Gastroesophageal sphincter (tissue), 4 donors: ENCODE results near the gene GUCA1A. TPM values are rescaled to one million over a fixed set of nuclear protein-coding genes. Genes with fewer than 3 reads are reported as not detected.

Source experiments
- ATAC-seq: fragments of 150-250 bp; one replicate; pipeline ENCODE4 v1.9.1; 2016; ENCODE audit warnings: mild to moderate bottlenecking, moderate library complexity
- H3K27ac ChIP-seq, 4 donors: fragments of 200-600 bp; sonication (generic) in 3 of 4; 1 replicate in 3 of 4; 2 replicates in 1 of 4; pipeline ENCODE4 v1.5.1; 2016 to 2019
- H3K27me3 ChIP-seq: fragments of 200-600 bp; sonication (generic); one replicate; pipeline ENCODE4 v1.5.1; 2019
- H3K36me3 ChIP-seq, 2 donors: fragments of 200-600 bp; sonication (generic); one replicate each; pipeline ENCODE4 v1.5.1; 2019; ENCODE audit warnings: control low read depth in 1 of 2
- H3K4me1 ChIP-seq, 3 donors: fragments of 200-600 bp; sonication (generic); 1 replicate in 2 of 3; 2 replicates in 1 of 3; pipeline ENCODE4 v1.5.1; 2016 to 2019; ENCODE audit warnings: control low read depth in 2 of 3
- H3K4me3 ChIP-seq, 2 donors: fragments of 200-600 bp; sonication (generic); one replicate each; pipeline ENCODE4 v1.5.1; 2019; ENCODE audit warnings: mild to moderate bottlenecking in 1 of 2, moderate library complexity in 1 of 2
- H3K9me3 ChIP-seq, 3 donors: fragments of 200-600 bp; sonication (generic); one replicate each; pipeline ENCODE4 v1.5.1; 2017 to 2019; ENCODE audit warnings: control low read depth in 2 of 3
- EP300 ChIP-seq: sonication (generic); formaldehyde crosslinking; IDR thresholded peaks from one replicate; pipeline ENCODE4 v1.6.1; 2017; ENCODE audit warnings: antibody characterized with exemption, mild to moderate bottlenecking
- POLR2A ChIP-seq, 2 donors: fragments of 450-650 bp; IDR thresholded peaks; one replicate each; pipeline ENCODE4 v1.6.1; 2017; ENCODE audit warnings: antibody characterized with exemption in 2 of 2, mild to moderate bottlenecking in 2 of 2, moderate library complexity in 1 of 2
- POLR2AphosphoS5 ChIP-seq: sonication (generic); formaldehyde crosslinking; IDR thresholded peaks from one replicate; pipeline ENCODE4 v1.6.1; 2017; ENCODE audit warnings: antibody characterized with exemption
- WGBS, 2 donors: methylation state at CpG; one replicate each; pipeline ENCODE4 v1.1.5; 2018; ENCODE audit warnings: low coverage in 1 of 2; 5-methylcytosine and 5-hydroxymethylcytosine counted together
- total RNA-seq, 4 donors: library from RNA; depleted of rRNA; stranded (reverse); fragments of >200 nt; gene quantifications; one replicate each; pipeline ENCODE4 v1.1.0, GENCODE V29; 2016
- TF ChIP-seq, protein P1 (sequence below), 4 experiments: fragments of 200-600 bp in 2 of 4; fragments of 450-650 bp in 2 of 4; sonication (generic) in 1 of 4; IDR thresholded peaks; one replicate each; pipeline ENCODE4 v1.5.1; 2017 to 2019; ENCODE audit warnings: antibody characterized with exemption in 4 of 4, mild to moderate bottlenecking in 2 of 4, moderate library complexity in 2 of 4

Gene GUCA1A
- total RNA-seq, 4 donors from 2014 or later, result 0.46 TPM; not detected in 3

- ATAC-seq, result no peak
- TF ChIP-seq EP300 (no peak), POLR2AphosphoS5 (no peak), POLR2A (IDR thresholded peaks at IDR 0.05) (no peak)
- TF ChIP-seq, protein P1, sequence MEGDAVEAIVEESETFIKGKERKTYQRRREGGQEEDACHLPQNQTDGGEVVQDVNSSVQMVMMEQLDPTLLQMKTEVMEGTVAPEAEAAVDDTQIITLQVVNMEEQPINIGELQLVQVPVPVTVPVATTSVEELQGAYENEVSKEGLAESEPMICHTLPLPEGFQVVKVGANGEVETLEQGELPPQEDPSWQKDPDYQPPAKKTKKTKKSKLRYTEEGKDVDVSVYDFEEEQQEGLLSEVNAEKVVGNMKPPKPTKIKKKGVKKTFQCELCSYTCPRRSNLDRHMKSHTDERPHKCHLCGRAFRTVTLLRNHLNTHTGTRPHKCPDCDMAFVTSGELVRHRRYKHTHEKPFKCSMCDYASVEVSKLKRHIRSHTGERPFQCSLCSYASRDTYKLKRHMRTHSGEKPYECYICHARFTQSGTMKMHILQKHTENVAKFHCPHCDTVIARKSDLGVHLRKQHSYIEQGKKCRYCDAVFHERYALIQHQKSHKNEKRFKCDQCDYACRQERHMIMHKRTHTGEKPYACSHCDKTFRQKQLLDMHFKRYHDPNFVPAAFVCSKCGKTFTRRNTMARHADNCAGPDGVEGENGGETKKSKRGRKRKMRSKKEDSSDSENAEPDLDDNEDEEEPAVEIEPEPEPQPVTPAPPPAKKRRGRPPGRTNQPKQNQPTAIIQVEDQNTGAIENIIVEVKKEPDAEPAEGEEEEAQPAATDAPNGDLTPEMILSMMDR (IDR thresholded peaks at IDR 0.05), result no peak
- WGBS, 2 donors, result 48 to 60% methylated on average over 3 to 4 of the region's 25 CpGs
Observed at GRCh38 chr6:42128460-42129359, 44.5 kb upstream of the GUCA1A start.

GRCh38 chr6:42129360-42129676, 43.8 kb upstream of the GUCA1A start:
- no peaks in the 10 kb centered on the region for H3K27me3 ChIP-seq
- H3K36me3 ChIP-seq, result no peaks in the 10 kb centered on the region
- H3K9me3 ChIP-seq, result no peaks in the 10 kb centered on the region
- no peaks in the 10 kb centered on the region for H3K4me1 ChIP-seq
- ATAC-seq, result no peak
- no peak overlapping the region for H3K27ac ChIP-seq
- 100% methylated on average over 1 of the region's 2 CpGs; no CpG with 5 or more reads in 1 of the 2 donors for whole genome bisulfite sequencing, 2 donors
- no peak overlapping the region for H3K4me3 ChIP-seq
- no peak for TF ChIP-seq POLR2AphosphoS5
- TF ChIP-seq EP300, result no peak
- no peak for TF ChIP-seq POLR2A (IDR thresholded peaks at IDR 0.05)
- TF ChIP-seq, protein P1 (IDR thresholded peaks at IDR 0.05), result no peak

More at GRCh38 chr6:42128460-42129359, 44.5 kb upstream of the GUCA1A start:
- Histone ChIP-seq H3K4me1 (no peaks in the 10 kb centered on the region), H3K27ac (no peak overlapping the region), H3K4me3 (no peak overlapping the region), H3K36me3 (no peaks in the 10 kb centered on the region), H3K27me3 (no peaks in the 10 kb centered on the region), H3K9me3 (no peaks in the 10 kb centered on the region)

DNA sequence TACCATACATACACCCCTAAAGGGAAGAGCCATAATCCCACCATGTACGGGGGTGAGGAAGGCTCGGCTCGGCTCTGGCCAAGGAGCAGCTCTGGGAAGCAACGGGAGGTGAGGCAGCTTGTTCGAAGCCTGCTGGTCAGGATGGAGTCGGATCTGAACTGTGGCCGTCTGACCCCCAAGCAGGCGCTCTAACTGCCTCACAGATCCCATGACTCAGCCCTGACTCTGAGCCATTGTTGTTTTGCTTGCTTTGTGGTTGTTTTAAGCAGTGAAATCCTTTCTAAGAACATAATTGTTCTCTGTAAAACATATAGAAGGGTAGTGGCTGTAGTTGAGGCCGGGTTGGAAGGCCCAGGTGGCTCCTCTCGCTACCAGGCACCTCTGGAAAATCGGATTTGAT, 41.6 kb upstream of the GUCA1A start:
- no peak overlapping the region for H3K4me3 ChIP-seq
- WGBS, 2 donors, result 60 to 93% methylated on average over 1 to 3 of the region's 11 CpGs
- TF ChIP-seq POLR2A (IDR thresholded peaks at IDR 0.05) (no peak), POLR2AphosphoS5 (no peak), EP300 (no peak)
- TF ChIP-seq, protein P1 (IDR thresholded peaks at IDR 0.05), result no peak
- H3K9me3 ChIP-seq, result no peaks in the 10 kb centered on the region
- no peaks in the 10 kb centered on the region for H3K36me3 ChIP-seq
- H3K27ac ChIP-seq, result no peak overlapping the region
- no peak for ATAC-seq
- H3K27me3 ChIP-seq, result no peaks in the 10 kb centered on the region
- H3K4me1 ChIP-seq, result no peaks in the 10 kb centered on the region

GRCh38 chr6:42133926-42134325, 39.2 kb upstream of the GUCA1A start:
- Histone ChIP-seq H3K27ac (no peak overlapping the region), H3K4me3 (no peak overlapping the region), H3K9me3 (no peaks in the 10 kb centered on the region), H3K27me3 (no peaks in the 10 kb centered on the region), H3K36me3 (no peaks in the 10 kb centered on the region), H3K4me1 (no peaks in the 10 kb centered on the region)
- no peak for ATAC-seq
- TF ChIP-seq, protein P1 (IDR thresholded peaks at IDR 0.05), result no peak
- TF ChIP-seq EP300, result no peak
- no peak for TF ChIP-seq POLR2AphosphoS5
- TF ChIP-seq POLR2A (IDR thresholded peaks at IDR 0.05), result no peak
- no CpG with 5 or more reads among the region's 4 CpGs for WGBS, 2 donors

DNA sequence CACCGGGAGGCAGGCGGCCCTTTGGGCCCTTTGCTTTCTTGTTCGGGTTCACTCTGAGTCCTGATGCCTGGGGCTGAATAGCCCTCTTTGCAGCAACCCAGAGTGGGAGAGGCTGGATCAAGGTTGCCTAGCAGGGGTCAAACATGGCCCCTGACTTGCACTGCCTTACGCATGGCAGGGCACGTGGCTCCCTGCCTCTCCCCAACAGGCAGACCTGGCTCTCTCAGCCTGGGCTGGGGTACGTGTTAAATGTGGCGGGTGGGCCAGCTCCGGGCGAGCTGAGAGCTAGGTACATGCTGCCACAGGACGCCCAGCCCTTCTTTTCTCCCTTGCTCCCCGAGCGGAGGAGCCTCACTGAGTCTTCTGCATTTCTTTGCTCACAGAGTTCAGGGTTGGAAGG, 38.0 kb upstream of the GUCA1A start:
- ATAC-seq, result no peak
- Histone ChIP-seq H3K4me3 (no peak overlapping the region), H3K4me1 (no peaks in the 10 kb centered on the region), H3K27me3 (no peaks in the 10 kb centered on the region), H3K36me3 (no peaks in the 10 kb centered on the region), H3K27ac (no peak overlapping the region), H3K9me3 (no peaks in the 10 kb centered on the region)
- 96 to 100% methylated on average over 2 to 3 of the region's 12 CpGs for WGBS, 2 donors
- TF ChIP-seq EP300, result no peak
- no peak for TF ChIP-seq POLR2A (IDR thresholded peaks at IDR 0.05)
